ENCODE results near the gene S100A9.

S100A9 gene

DNA sequence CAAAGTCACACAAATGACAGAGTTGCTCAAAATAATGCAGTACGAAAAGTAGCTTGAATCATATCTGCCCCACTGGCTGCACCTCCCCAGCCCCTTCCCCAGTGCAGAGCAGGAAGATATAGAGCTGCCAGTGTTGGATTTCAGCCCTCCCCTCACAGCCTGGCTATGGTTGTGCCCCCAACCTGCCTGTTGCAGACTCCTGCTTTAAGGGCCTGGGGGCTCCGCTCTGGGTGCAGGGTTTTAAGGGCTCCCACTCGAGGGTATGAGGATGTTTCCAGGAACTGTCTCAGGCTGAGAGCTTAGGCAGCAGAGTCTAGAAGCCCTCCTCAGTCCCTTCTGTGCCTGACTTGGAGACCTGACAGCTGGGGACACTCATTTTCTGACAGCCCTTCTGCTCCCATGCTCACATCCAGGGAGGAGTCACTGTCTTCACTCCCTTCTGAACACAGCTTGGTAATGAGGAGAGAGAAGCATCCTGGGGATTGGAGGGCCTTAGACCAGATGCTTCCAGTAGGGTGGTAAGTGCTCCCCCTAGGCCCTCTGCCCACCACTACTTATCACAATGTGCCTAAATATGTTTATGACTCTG lies 4.6 kb downstream of the S100A9 start:
- Histone ChIP-seq H2AFZ (ENCODE audit: low read depth, low read length) (no peak overlapping the region), H2BK15ac (ENCODE audit: low read depth, poor library complexity, severe bottlenecking) (no peak overlapping the region), H3K18ac (ENCODE audit: low read depth in 1 of 2, low read length in 2 of 2) (no peak overlapping the region), H3K9me3 (ENCODE audit: control insufficient read depth, low read length) (no peaks in the 10 kb centered on the region), H3K14ac (ENCODE audit: low read length in 2 of 2) (no peak overlapping the region), H4K8ac (ENCODE audit: low read length) (no peak overlapping the region), H3K4me3 (ENCODE audit: insufficient read depth in 1 of 2, low read depth in 1 of 2, low read length in 2 of 2) (no peak overlapping the region), H3K4ac (ENCODE audit: low read depth in 1 of 2, low read length in 2 of 2) (no peak overlapping the region), H2BK12ac (ENCODE audit: low read length in 2 of 2) (no peak overlapping the region), H2BK5ac (ENCODE audit: low read depth, low read length, poor library complexity, severe bottlenecking) (no peak overlapping the region), H3K4me1 (ENCODE audit: control insufficient read depth, insufficient read depth, low read depth, low read length) (no peaks in the 10 kb centered on the region), H3K79me1 (replicated peaks; ENCODE audit: low read length, poor library complexity, severe bottlenecking) (no peaks in the 10 kb centered on the region), H2BK120ac (ENCODE audit: low read depth, low read length) (no peak overlapping the region), H3K36me3 (ENCODE audit: control insufficient read depth in 1 of 2, insufficient read depth in 2 of 2, low read depth in 1 of 2, low read length in 2 of 2) (no peaks in the 10 kb centered on the region), H4K91ac (ENCODE audit: low read length) (no peak overlapping the region), H3K23ac (ENCODE audit: low read length in 2 of 2) (no peak overlapping the region), H3K4me2 (ENCODE audit: low read length, poor library complexity, severe bottlenecking) (no peak overlapping the region), H2AK5ac (ENCODE audit: low read length, severe bottlenecking) (no peak overlapping the region), H3K27ac (ENCODE audit: low read length, poor library complexity, severe bottlenecking) (no peak overlapping the region), H3K9ac (ENCODE audit: low read length) (no peak overlapping the region), H3K27me3 (ENCODE audit: control insufficient read depth in 1 of 2, insufficient read depth in 1 of 2, low read length in 2 of 2) (peaks cover 26 to 79% of the 10 kb centered on the region in 2 experiments)
- 57% methylated on average over 3 of the region's 3 CpGs for WGBS
- DNase-seq, result no peak

DNA sequence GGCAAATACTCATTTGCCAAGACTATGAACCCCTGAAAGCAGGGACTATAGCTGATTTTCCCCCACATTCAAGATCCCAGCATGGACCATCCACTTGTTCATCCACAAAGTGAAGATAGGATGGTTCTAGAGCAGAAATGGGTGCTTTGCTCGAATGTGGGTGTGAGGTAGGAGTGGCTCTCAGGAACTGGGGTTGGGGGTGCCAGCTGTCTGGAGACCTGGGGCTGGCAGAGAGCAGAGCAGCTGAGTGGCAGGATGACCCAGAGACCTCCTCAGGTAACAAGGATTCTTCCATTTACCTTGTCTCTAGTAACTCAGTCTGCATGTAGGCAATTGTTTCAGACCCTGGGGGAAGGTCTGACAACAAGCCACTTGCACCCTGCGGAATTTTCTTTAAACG lies 6.0 kb downstream of the S100A9 start:
- no peak overlapping the region for H3K4ac ChIP-seq (ENCODE audit: low read depth in 1 of 2, low read length in 2 of 2)
- no peak overlapping the region for H3K27ac ChIP-seq (ENCODE audit: low read length, poor library complexity, severe bottlenecking)
- no peak overlapping the region for H2AK5ac ChIP-seq (ENCODE audit: low read length, severe bottlenecking)
- H3K36me3 ChIP-seq (ENCODE audit: control insufficient read depth in 1 of 2, insufficient read depth in 2 of 2, low read depth in 1 of 2, low read length in 2 of 2), result no peaks in the 10 kb centered on the region
- no peak overlapping the region for H2AFZ ChIP-seq (ENCODE audit: low read depth, low read length)
- H2BK15ac ChIP-seq (ENCODE audit: low read depth, poor library complexity, severe bottlenecking), result no peak overlapping the region
- no peak overlapping the region for H2BK5ac ChIP-seq (ENCODE audit: low read depth, low read length, poor library complexity, severe bottlenecking)
- H4K8ac ChIP-seq (ENCODE audit: low read length), result no peak overlapping the region
- H3K14ac ChIP-seq (ENCODE audit: low read length in 2 of 2), result no peak overlapping the region
- H3K9ac ChIP-seq (ENCODE audit: low read length), result no peak overlapping the region
- H3K23ac ChIP-seq (ENCODE audit: low read length in 2 of 2), result no peak overlapping the region
- no peaks in the 10 kb centered on the region for H3K4me1 ChIP-seq (ENCODE audit: control insufficient read depth, insufficient read depth, low read depth, low read length)
- H3K4me3 ChIP-seq (ENCODE audit: insufficient read depth in 1 of 2, low read depth in 1 of 2, low read length in 2 of 2), result no peak overlapping the region
- 37% methylated on average over 3 of the region's 3 CpGs for WGBS
- H3K9me3 ChIP-seq (ENCODE audit: control insufficient read depth, low read length), result no peaks in the 10 kb centered on the region
- DNase-seq, result no peak
- no peak overlapping the region for H3K18ac ChIP-seq (ENCODE audit: low read depth in 1 of 2, low read length in 2 of 2)
- H4K91ac ChIP-seq (ENCODE audit: low read length), result no peak overlapping the region
- H2BK120ac ChIP-seq (ENCODE audit: low read depth, low read length), result no peak overlapping the region
- no peak overlapping the region for H3K4me2 ChIP-seq (ENCODE audit: low read length, poor library complexity, severe bottlenecking)
- H2BK12ac ChIP-seq (ENCODE audit: low read length in 2 of 2), result no peak overlapping the region
- H3K27me3 ChIP-seq (ENCODE audit: control insufficient read depth in 1 of 2, insufficient read depth in 1 of 2, low read length in 2 of 2), result peaks cover 26 to 72% of the 10 kb centered on the region in 2 experiments
- H3K79me1 ChIP-seq (replicated peaks; ENCODE audit: low read length, poor library complexity, severe bottlenecking), result no peaks in the 10 kb centered on the region

DNA sequence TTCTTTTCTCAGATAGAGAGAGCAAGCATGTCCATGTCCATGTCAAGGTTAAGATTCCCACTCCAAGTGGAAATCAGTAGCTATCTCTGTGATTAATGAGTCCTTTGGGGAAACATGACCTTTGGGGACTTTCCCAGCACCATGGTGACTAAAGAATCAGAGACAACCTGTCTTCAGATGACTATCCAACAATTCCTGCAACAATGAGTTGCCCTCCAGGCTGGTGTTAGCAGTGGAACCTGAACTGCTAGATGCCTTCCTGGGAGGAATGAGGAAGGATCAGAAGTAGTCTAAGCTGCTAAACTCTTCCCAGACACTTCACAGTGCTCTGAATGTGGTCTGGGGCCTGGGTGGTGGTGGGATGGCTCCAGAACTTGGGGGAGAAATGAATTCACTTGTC lies 6.5 kb downstream of the S100A9 start:
- H2BK15ac ChIP-seq (ENCODE audit: low read depth, poor library complexity, severe bottlenecking), result no peak overlapping the region
- no peak overlapping the region for H3K14ac ChIP-seq (ENCODE audit: low read length in 2 of 2)
- DNase-seq, result no peak
- no peak overlapping the region for H3K4ac ChIP-seq (ENCODE audit: low read depth in 1 of 2, low read length in 2 of 2)
- H3K4me2 ChIP-seq (ENCODE audit: low read length, poor library complexity, severe bottlenecking), result no peak overlapping the region
- H2AFZ ChIP-seq (ENCODE audit: low read depth, low read length), result no peak overlapping the region
- H4K8ac ChIP-seq (ENCODE audit: low read length), result no peak overlapping the region
- no peaks in the 10 kb centered on the region for H3K36me3 ChIP-seq (ENCODE audit: control insufficient read depth in 1 of 2, insufficient read depth in 2 of 2, low read depth in 1 of 2, low read length in 2 of 2)
- H2BK120ac ChIP-seq (ENCODE audit: low read depth, low read length), result no peak overlapping the region
- no peak overlapping the region for H3K23ac ChIP-seq (ENCODE audit: low read length in 2 of 2)
- peaks cover 26 to 67% of the 10 kb centered on the region in 2 experiments for H3K27me3 ChIP-seq (ENCODE audit: control insufficient read depth in 1 of 2, insufficient read depth in 1 of 2, low read length in 2 of 2)
- H2BK5ac ChIP-seq (ENCODE audit: low read depth, low read length, poor library complexity, severe bottlenecking), result no peak overlapping the region
- H2BK12ac ChIP-seq (ENCODE audit: low read length in 2 of 2), result no peak overlapping the region
- H3K9me3 ChIP-seq (ENCODE audit: control insufficient read depth, low read length), result no peaks in the 10 kb centered on the region
- no peaks in the 10 kb centered on the region for H3K4me1 ChIP-seq (ENCODE audit: control insufficient read depth, insufficient read depth, low read depth, low read length)
- no peak overlapping the region for H3K18ac ChIP-seq (ENCODE audit: low read depth in 1 of 2, low read length in 2 of 2)
- H3K79me1 ChIP-seq (replicated peaks; ENCODE audit: low read length, poor library complexity, severe bottlenecking), result no peaks in the 10 kb centered on the region
- H3K9ac ChIP-seq (ENCODE audit: low read length), result no peak overlapping the region
- no peak overlapping the region for H3K27ac ChIP-seq (ENCODE audit: low read length, poor library complexity, severe bottlenecking)
- H4K91ac ChIP-seq (ENCODE audit: low read length), result no peak overlapping the region
- no peak overlapping the region for H3K4me3 ChIP-seq (ENCODE audit: insufficient read depth in 1 of 2, low read depth in 1 of 2, low read length in 2 of 2)
- H2AK5ac ChIP-seq (ENCODE audit: low read length, severe bottlenecking), result no peak overlapping the region

DNA sequence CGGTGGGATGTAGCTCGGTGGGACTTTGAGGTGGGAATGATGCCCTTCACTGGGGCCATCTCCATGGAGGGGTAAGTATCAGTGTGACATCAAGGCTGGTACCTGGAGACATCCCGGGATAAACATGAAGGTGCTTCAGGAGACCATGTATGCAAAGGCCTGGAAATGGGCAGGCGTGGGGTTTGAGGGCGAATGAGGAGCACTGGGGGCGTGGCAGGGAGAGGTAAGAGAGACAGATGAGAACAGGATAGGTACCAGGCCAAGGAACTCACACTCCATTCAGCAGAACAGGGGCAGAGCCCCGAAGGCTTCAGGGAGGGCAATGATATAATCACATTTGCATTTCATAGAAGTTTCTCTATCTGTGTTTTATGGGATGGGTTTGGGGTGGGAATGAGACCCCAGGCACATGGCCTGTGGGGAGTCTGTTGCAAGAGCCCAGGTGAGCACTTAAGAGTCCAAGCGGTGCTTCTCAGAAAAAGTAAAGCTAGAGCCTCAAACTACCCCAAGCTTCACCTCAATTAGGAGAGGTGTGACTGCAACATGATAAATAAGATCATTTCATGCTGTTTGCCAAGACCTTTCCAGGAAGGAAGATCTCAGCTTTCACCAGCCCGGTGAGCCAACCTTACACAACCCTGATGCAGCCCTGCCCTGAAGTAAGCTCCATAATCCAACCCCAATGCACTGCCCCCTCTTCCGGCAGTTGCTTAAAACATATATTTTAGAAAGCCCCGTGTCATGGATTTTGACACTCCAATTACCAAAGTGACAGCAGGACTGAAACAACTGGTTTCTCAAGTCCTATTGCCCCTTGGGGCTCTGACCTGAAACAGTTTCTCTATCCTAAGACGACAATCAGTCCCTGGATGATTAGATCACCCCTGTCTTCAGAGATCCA lies 7.4 kb downstream of the S100A9 start:
- Histone ChIP-seq H3K4me2 (ENCODE audit: low read length, poor library complexity, severe bottlenecking) (no peak overlapping the region), H2BK5ac (ENCODE audit: low read depth, low read length, poor library complexity, severe bottlenecking) (no peak overlapping the region), H4K91ac (ENCODE audit: low read length) (no peak overlapping the region), H2AFZ (ENCODE audit: low read depth, low read length) (no peak overlapping the region), H2AK5ac (ENCODE audit: low read length, severe bottlenecking) (no peak overlapping the region), H4K8ac (ENCODE audit: low read length) (no peak overlapping the region), H3K27me3 (ENCODE audit: control insufficient read depth in 1 of 2, insufficient read depth in 1 of 2, low read length in 2 of 2) (peaks cover 26 to 72% of the 10 kb centered on the region in 2 experiments), H3K9me3 (ENCODE audit: control insufficient read depth, low read length) (no peaks in the 10 kb centered on the region), H3K4me1 (ENCODE audit: control insufficient read depth, insufficient read depth, low read depth, low read length) (no peaks in the 10 kb centered on the region), H3K14ac (ENCODE audit: low read length in 2 of 2) (no peak overlapping the region), H3K9ac (ENCODE audit: low read length) (no peak overlapping the region), H3K27ac (ENCODE audit: low read length, poor library complexity, severe bottlenecking) (no peak overlapping the region), H3K4ac (ENCODE audit: low read depth in 1 of 2, low read length in 2 of 2) (no peak overlapping the region), H2BK120ac (ENCODE audit: low read depth, low read length) (no peak overlapping the region), H3K4me3 (ENCODE audit: insufficient read depth in 1 of 2, low read depth in 1 of 2, low read length in 2 of 2) (no peak overlapping the region), H3K18ac (ENCODE audit: low read depth in 1 of 2, low read length in 2 of 2) (no peak overlapping the region), H3K23ac (ENCODE audit: low read length in 2 of 2) (no peak overlapping the region), H2BK15ac (ENCODE audit: low read depth, poor library complexity, severe bottlenecking) (no peak overlapping the region), H2BK12ac (ENCODE audit: low read length in 2 of 2) (no peak overlapping the region), H3K79me1 (replicated peaks; ENCODE audit: low read length, poor library complexity, severe bottlenecking) (no peaks in the 10 kb centered on the region), H3K36me3 (ENCODE audit: control insufficient read depth in 1 of 2, insufficient read depth in 2 of 2, low read depth in 1 of 2, low read length in 2 of 2) (no peaks in the 10 kb centered on the region)
- 78% methylated on average over 12 of the region's 12 CpGs for WGBS
- DNase-seq, result no peak
